NCI-H2227 (cell line): ENCODE results near the gene COL4A1.

Experiments
- DNase-seq: peaks from one replicate; lab custom pipeline; 2025; ENCODE audit not compliant: unreplicated experiment; lab: John Stamatoyannopoulos, UW

Gene COL4A1

GRCh38 chr13:110200276-110200870 is 106.6 kb downstream of the COL4A1 start:
- no peak for DNase-seq

DNA sequence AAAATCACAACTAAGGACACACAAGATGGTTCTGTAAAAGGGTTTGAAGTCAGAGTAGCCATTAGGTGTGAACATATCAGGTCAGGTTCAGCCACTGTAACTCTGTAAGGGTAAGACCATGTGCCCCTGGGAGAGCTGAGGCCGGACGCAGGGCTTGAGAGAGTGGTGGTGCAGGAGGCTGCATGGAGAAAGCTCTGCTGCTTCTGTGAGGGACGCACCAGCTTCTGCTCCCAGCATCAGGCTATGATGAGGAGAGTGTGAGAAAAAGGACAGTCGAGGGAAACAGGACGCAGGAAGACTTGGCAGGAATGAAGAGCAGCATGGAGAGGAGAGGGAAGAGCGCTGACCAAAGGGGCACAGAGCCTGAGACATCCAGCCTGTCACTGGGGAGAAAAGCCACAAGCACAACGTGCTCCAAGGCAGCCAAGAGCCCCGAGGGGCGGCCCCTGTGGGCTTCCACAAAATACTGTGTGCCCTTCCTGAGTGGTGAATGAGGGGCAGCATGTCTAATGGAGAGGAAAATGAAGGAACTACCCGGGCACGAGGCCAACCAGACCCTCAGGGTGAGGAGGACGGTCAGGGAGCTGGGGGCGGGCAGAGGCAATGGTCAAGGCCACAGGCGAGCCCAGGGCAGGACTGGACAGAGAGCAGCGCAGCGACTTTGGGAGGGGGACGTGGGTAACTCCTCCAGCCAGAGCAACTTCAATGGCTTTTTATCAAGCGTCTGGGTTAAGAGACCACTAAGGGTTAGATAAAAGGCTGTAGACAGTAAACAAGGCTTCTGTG is 107.7 kb downstream of the COL4A1 start:
- DNase-seq: no peak

DNA sequence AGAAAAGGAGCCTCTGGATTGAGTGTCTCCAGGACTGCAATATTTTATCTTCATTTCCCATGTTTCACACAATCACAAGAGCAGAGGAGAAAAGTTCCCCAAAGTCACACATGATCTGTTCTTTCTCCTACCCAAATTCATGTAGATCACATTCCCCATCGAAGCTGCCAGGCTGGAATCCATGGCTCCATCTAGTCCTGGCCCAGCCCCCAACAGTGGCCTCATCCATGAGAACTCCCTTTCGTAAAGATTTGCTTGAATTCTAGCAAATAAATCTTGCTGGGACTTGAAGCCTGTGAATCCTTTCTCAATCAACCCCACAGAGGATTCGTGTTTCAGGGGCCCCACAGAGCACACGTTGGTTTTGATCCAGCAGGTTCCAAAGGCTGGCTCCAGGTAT is 109.5 kb downstream of the COL4A1 start:
- no peak for DNase-seq

GRCh38 chr13:110197026-110197425 is 109.9 kb downstream of the COL4A1 start:
- no peak for DNase-seq

DNA sequence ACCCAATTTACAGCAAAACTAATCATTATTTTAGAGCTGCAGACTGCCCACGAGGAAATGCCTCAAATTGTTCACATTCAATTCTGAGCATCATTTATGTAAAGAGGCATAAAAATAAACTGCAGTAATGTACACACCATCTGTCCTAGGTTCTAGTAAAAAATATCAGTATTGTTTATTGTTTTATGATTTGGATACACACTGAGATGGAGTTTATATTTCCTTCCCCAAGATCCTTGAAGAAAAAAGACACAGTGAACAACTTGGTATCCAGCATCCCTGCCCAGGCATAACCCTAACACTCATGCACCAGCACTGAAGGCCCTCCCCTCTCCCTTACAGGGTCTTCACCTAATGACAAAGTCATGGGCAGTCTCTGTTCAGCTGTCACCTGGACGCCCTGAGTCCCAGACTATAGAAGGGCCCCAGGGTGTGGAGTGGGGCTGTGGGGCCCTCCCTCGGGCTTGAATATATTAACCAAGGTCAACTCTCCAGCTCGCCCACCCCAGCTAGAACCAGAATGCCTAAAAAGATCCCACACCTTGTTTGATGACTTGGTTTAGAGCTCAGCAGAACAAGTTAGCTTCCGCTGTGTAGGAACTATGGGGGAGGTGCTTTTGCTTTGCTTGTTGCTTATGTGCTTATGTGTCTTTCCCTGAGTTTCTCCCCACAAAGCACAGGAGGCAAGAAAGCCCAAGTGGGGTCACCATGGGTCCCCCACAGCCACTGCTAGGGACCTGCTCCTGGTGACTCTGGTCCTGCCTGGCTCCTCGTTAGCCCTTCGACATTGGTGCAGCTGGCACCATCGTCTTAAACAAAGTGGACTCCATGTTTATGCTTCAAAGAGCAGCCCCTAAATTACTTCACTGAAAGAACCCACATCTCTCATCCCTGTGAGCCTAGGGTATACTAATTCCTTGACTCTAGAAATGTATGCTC is 111.1 kb downstream of the COL4A1 start:
- no peak for DNase-seq

DNA sequence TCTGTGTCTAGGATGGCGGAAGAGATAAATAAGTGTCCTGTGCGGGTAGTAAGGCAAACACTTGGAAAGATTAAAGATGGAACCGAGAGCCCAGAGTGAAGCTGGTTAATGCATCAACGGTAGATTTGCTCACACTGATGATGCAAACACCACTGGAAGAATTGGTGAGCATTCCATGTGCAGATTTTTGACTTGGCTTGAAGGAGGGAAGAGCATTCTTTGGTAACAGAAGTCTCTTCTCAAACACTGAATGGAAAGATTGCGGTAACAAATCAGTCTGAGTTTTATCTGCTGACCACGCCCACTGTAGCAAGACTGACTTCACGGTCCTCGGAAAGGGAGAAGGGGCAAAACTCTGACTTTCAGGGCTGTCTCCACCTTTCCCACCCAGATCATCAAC is 112.5 kb downstream of the COL4A1 start:
- DNase-seq: no peak

DNA sequence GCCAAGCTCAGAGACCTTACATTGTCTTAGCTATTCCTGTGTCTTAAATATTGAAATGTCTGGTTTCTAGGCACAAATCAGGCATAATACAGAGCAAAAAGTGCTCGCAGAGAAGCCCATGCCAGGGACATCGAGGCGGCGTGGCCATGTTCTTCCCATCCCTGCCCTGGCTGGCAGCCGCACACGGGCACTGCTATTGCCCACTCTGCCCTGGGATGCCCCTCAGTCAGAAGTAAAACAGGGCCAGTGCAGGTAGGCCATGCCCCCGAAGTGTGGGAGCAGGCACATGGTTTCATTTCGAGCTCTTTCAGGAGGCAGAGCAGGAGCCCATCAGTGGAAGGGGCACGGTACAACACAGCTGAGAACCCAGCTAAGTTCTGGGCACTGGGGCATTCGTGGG is 113.5 kb downstream of the COL4A1 start:
- DNase-seq: no peak

GRCh38 chr13:110192472-110192871 is 114.5 kb downstream of the COL4A1 start:
- no peak for DNase-seq

DNA sequence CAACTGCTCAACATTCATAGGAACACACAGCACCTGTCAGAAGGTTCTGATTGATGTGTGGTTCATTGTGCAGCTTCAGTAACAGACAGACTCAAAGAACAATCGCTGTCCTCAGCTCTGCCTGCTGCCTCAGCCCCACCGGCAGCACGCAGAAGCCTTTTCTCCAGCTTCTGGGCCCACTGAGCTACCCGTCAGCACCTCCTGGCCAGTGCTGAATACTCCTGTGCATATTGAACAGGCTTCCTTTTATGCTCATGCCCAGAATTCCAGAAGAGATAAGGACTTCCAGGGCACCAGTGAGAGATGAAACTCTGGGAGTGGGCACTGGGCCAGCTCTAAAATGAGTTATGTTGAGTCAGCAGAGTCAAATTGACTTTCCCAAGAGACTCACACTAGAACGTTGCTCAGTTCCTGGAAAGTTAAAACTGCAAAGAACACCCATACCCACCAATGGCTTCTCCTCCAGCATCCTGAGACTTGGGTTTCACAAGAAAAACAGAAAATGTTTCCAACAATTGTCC is 119.3 kb downstream of the COL4A1 start:
- DNase-seq: no peak

- no peak for DNase-seq
Observed at GRCh38 chr13:110186231-110186855, 120.6 kb downstream of the COL4A1 start.

- no peak for DNase-seq
Observed at GRCh38 chr13:110185696-110186095, 121.3 kb downstream of the COL4A1 start.

DNA sequence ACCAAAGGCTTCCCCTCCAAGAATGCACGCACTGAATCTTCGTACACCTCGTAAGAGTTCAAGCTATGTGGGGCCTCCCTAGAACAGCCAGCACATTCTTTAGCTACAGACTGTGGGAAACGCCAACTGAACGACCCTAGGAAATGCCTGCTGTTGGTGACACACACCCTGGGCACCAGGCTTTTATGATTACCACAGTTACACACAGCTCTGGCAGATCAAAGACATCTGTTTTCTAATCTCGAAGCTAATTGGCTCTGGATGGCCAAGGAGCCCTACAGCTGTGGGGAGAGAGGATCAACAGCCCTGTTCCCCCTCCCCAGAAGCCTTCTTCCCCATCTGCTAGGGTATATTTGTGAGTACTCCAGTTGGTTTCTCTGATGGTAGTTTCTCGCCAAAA is 123.0 kb downstream of the COL4A1 start:
- DNase-seq: no peak

GRCh38 chr13:110182461-110182860 is 124.5 kb downstream of the COL4A1 start:
- no peak for DNase-seq

DNA sequence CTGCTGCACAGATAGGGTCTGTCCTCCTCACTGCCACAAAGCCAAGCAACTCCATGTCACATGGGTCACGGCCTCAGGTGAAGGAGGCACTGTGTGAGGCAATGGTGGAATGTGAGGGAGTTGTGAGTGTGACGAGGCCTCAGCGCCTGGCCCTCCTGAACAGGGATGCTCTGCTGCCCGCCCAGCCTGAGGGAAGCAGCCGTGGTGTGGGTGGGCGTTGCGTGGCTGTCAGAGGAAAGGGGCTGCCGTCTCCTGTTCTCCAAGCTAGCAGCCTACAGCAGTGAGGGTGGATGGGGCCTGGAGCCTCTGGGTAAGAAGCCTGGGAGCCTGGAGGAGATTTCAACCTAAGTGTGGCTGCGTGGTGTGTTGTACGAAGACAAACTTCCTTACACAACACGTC is 125.0 kb downstream of the COL4A1 start:
- DNase-seq: no peak

GRCh38 chr13:110179857-110180147 is 127.2 kb downstream of the COL4A1 start:
- no peak for DNase-seq

DNA sequence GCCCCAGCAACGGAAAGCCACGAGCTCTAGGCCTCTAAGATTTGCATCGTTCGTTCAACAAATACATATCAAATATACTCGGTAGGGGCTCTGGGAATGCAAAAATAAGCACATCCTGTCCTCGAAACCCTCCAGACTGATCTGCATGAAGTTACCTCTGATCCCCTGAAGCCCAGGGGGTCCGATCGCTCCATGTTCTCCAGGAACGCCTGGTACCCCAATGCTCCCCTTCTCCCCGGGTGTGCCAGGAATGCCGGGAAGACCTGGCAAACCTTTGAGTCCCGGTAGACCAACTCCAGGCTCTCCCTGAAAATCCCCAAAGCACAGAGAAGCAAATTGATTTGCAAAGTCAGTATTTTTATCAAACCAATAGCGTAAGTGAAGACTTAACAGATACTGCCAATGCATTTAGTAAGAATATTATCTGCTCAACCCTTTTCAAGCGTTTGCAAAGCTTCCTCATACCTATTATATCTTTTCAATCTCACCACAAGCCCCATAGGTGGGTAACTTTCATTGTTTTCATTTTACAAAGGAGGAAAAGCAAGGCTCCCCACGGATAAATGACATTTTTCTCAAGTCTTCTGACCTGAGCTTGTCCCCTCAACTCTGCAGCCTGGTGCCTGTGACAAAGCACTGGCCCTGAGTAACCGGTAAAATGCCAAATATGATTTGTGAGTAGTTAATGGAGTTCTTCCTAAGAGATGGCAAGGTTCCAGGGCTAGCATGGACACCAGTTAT is 127.7 kb downstream of the COL4A1 start:
- DNase-seq: no peak

DNA sequence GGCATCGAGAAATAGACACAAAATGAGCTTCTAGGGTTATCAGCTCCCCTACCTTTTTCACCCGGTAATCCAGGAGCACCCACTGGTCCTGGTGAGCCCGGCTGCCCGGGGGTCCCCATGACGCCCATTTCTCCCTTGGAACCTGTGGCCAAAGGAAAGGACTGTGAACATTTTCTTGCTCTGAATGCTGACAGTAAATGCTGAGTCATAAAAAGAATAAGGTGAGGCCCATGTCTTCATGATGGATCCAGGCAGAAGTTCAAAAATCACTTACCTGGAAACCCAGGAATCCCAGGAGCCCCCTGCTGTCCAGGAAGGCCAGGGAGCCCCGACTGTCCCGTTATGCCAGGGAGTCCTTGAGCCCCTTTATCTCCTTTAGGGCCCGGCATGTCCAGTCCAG is 129.2 kb downstream of the COL4A1 start:
- no peak for DNase-seq

DNA sequence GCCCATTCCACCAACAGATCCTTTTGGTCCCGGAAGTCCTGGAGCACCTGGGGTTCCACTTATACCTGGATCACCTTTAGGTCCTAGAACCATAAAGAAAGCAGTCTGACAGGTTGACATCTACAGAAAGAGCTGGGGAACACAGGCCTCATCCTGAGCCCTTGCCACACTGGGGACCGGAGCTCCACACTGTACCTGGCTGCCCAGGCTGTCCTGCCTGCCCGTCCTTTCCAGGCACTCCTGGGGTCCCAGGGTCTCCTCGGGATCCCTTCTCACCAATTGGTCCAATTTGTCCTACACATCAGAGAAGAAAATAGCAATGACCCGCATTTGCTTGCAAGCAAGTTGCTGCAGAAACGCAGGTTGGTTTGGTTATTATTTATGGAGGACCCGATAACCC is 130.5 kb downstream of the COL4A1 start:
- no peak for DNase-seq

DNA sequence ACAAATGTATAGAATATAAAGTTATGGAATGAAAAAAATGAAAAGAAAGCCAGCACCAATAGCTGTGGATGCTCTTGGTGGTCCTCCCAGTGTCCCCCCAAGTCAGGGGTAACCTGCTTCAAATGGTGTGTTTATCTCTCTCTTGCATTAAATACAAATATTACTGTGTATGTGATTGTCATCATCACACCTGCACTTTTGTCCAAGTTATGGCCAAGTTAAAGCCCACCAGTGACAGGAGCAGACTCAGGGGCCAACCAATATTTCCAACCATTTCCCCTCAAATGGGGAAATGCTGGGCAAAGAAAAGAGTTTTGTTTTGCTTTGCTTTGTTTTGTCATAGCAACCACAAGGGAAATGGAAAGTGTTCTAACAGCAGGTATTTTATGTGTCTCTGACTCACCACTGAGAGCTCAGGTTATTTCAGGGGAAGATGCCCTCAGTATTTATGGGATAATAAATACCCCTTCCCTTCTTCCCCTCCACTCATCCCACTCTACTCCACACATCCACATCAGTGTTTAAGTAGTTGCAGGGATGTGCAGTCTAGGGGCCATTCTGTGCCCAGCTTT is 133.6 kb downstream of the COL4A1 start:
- DNase-seq: no peak

- no peak for DNase-seq
Observed at GRCh38 chr13:110170882-110171281, 136.1 kb downstream of the COL4A1 start.
